Hepatocyte (in vitro differentiated cells): Measurements from ENCODE around the gene HPS5.

Experiments used
- EZH2 ChIP-seq: fragments of 200-600 bp; sonication (generic); IDR thresholded peaks from 2 replicates; pipeline ENCODE4 v1.6.1; 2016; ENCODE audit warnings: antibody characterized with exemption, mild to moderate bottlenecking, borderline replicate concordance
- EZH2phosphoT487 ChIP-seq: fragments of 200-600 bp; sonication (generic); IDR thresholded peaks from one replicate; pipeline ENCODE4 v1.6.1; 2018; ENCODE audit warnings: antibody characterized with exemption, mild to moderate bottlenecking, low read depth, moderate library complexity; ENCODE audit not compliant: unreplicated experiment, severe bottlenecking
- TF ChIP-seq, protein P1 (sequence below): fragments of 200-600 bp; sonication (generic); IDR thresholded peaks from 2 replicates; pipeline ENCODE4 v1.5.1; 2016; ENCODE audit warnings: antibody characterized with exemption, mild to moderate bottlenecking; ENCODE audit not compliant: poor library complexity

GRCh38 chr11:18233912-18234311 is 88.0 kb downstream of the HPS5 start:
- TF ChIP-seq, protein P1, sequence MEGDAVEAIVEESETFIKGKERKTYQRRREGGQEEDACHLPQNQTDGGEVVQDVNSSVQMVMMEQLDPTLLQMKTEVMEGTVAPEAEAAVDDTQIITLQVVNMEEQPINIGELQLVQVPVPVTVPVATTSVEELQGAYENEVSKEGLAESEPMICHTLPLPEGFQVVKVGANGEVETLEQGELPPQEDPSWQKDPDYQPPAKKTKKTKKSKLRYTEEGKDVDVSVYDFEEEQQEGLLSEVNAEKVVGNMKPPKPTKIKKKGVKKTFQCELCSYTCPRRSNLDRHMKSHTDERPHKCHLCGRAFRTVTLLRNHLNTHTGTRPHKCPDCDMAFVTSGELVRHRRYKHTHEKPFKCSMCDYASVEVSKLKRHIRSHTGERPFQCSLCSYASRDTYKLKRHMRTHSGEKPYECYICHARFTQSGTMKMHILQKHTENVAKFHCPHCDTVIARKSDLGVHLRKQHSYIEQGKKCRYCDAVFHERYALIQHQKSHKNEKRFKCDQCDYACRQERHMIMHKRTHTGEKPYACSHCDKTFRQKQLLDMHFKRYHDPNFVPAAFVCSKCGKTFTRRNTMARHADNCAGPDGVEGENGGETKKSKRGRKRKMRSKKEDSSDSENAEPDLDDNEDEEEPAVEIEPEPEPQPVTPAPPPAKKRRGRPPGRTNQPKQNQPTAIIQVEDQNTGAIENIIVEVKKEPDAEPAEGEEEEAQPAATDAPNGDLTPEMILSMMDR: no peak
- TF ChIP-seq EZH2 (no peak), EZH2phosphoT487 (no peak)
